Gastrocnemius medialis (tissue), 4 donors: ENCODE results near the gene MGRN1. TPM values are rescaled to one million over a fixed set of nuclear protein-coding genes. Genes with fewer than 3 reads are reported as not detected.

ENCODE experiments used
- ATAC-seq, 2 donors: fragments of 150-250 bp; one replicate each; pipeline ENCODE4 v1.9.1; 2016
- DNase-seq, 2 donors: peaks; one replicate each; pipeline ENCODE4 v3.0.0-alpha.2; 2019
- H3K27ac ChIP-seq, 4 donors: fragments of 200-600 bp; sonication (generic); 1 replicate in 1 of 4; 2 replicates in 3 of 4; pipeline ENCODE4 v1.5.1; 2016 to 2018; ENCODE audit warnings: mild to moderate bottlenecking in 2 of 4, moderate library complexity in 1 of 4
- H3K27me3 ChIP-seq, 3 donors: fragments of 200-600 bp; sonication (generic) in 2 of 3; 1 replicate in 1 of 3; 2 replicates in 2 of 3; pipeline versions ENCODE4 v1.5.1 to v1.6.0; 2016 to 2019; ENCODE audit warnings: mild to moderate bottlenecking in 1 of 3, moderate library complexity in 1 of 3
- H3K36me3 ChIP-seq, 2 donors: fragments of 200-600 bp; sonication (generic) in 1 of 2; one replicate each; pipeline ENCODE4 v1.5.1; 2017 to 2018
- H3K4me1 ChIP-seq, 2 donors: fragments of 200-600 bp; sonication (generic) in 1 of 2; one replicate each; pipeline ENCODE4 v1.5.1; 2016 to 2017; ENCODE audit warnings: mild to moderate bottlenecking in 2 of 2
- H3K4me3 ChIP-seq, 4 donors: fragments of 200-600 bp; sonication (generic) in 3 of 4; 1 replicate in 1 of 4; 2 replicates in 3 of 4; pipeline ENCODE4 v1.5.1; 2016 to 2019; ENCODE audit warnings: mild to moderate bottlenecking in 2 of 4
- H3K9me3 ChIP-seq, 3 donors: fragments of 200-600 bp; sonication (generic) in 2 of 3; 1 replicate in 1 of 3; 2 replicates in 2 of 3; pipeline ENCODE4 v1.5.1; 2016 to 2019
- POLR2A ChIP-seq, 2 donors: fragments of 450-650 bp; IDR thresholded peaks; one replicate each; pipeline ENCODE4 v1.6.1; 2017; ENCODE audit warnings: antibody characterized with exemption in 2 of 2, mild to moderate bottlenecking in 2 of 2, moderate library complexity in 2 of 2
- in situ Hi-C, 4 donors: fragments of 200-750 bp; cut with MboI; loops; one replicate each; pipeline versions ENCODE4 v1.15.0 to v1.8.0; 2017; ENCODE audit warnings: low sequenced_read_pairs in 4 of 4
- intact Hi-C: fragments of 100-400 bp; cut with DNase I; formaldehyde crosslinking; loops from one replicate; pipeline ENCODE4 v1.15.1; 2023; ENCODE audit warnings: low total_unique reads
- total RNA-seq, 4 donors: library from RNA; depleted of rRNA; stranded (reverse); fragments of >200 nt; gene quantifications; one replicate each; pipeline versions ENCODE4 v1.1.0 to v1.2.3, GENCODE V29; 2016
- TF ChIP-seq, protein P1 (sequence below), 5 experiments: fragments of 450-650 bp in 3 of 5; fragments of 200-600 bp in 2 of 5; sonication (generic) in 2 of 5; IDR thresholded peaks in 4 of 5; conservative IDR thresholded peaks in 1 of 5; 1 replicate in 4 of 5; 2 replicates in 1 of 5; pipeline ENCODE4 v1.5.1; 2016 to 2019; ENCODE audit warnings: antibody characterized with exemption in 5 of 5, mild to moderate bottlenecking in 3 of 5, moderate library complexity in 3 of 5

Gene MGRN1
- total RNA-seq, 4 donors from 2014 or later, result 33.8 to 62.9 (median 55.0) TPM

DNA sequence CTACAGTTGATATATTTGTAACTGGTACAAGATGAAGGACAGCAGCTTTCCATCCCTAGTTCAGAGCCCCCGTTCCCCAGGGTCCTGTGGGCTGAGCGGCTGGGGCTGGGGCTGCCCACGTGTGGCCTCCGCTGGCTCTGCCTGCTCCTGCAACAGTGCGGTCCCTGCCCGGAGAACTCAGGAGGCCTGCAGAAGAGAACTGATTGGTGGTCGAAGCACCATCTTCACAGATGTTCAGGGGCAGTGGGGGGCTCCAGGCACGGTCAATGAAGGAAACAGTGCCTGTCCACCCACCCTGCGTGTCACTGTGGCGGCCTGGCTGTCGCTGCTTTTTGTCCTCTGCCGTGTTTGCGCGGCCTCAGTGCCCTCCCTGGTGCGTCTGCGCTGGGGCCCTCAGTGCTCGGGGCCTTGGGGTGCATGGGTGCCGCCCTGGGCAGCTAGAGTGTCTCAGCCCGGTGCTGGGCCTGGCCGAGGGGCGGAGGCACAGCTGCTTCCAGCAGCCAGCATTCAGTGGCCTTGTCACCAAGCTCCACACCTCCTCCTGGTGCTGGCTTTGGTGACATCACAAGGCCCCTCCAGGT lies 64.6 kb downstream of the MGRN1 start:
- intact Hi-C loops (no loop called here), in situ Hi-C loops (no loop called here)
- H3K9me3 ChIP-seq, result no peaks in the 10 kb centered on the region
- ATAC-seq (no peak), DNase-seq (no peak)
- peaks cover 0 to 16% of the 10 kb centered on the region in 2 donors for H3K36me3 ChIP-seq
- TF ChIP-seq, protein P1, sequence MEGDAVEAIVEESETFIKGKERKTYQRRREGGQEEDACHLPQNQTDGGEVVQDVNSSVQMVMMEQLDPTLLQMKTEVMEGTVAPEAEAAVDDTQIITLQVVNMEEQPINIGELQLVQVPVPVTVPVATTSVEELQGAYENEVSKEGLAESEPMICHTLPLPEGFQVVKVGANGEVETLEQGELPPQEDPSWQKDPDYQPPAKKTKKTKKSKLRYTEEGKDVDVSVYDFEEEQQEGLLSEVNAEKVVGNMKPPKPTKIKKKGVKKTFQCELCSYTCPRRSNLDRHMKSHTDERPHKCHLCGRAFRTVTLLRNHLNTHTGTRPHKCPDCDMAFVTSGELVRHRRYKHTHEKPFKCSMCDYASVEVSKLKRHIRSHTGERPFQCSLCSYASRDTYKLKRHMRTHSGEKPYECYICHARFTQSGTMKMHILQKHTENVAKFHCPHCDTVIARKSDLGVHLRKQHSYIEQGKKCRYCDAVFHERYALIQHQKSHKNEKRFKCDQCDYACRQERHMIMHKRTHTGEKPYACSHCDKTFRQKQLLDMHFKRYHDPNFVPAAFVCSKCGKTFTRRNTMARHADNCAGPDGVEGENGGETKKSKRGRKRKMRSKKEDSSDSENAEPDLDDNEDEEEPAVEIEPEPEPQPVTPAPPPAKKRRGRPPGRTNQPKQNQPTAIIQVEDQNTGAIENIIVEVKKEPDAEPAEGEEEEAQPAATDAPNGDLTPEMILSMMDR (IDR thresholded peaks at IDR 0.05 in 4 of 5, conservative IDR thresholded peaks at IDR 0.05 in 1 of 5), result no peak
- TF ChIP-seq POLR2A (IDR thresholded peaks at IDR 0.05), result no peak
- H3K27me3 ChIP-seq, result no peaks in the 10 kb centered on the region
- peaks cover 29 to 30% of the 10 kb centered on the region in 2 donors for H3K4me1 ChIP-seq
- no peak overlapping the region for H3K4me3 ChIP-seq
- peak overlapping the region in 2 of 4 donors; percentile 63 to 83 for H3K27ac ChIP-seq

DNA sequence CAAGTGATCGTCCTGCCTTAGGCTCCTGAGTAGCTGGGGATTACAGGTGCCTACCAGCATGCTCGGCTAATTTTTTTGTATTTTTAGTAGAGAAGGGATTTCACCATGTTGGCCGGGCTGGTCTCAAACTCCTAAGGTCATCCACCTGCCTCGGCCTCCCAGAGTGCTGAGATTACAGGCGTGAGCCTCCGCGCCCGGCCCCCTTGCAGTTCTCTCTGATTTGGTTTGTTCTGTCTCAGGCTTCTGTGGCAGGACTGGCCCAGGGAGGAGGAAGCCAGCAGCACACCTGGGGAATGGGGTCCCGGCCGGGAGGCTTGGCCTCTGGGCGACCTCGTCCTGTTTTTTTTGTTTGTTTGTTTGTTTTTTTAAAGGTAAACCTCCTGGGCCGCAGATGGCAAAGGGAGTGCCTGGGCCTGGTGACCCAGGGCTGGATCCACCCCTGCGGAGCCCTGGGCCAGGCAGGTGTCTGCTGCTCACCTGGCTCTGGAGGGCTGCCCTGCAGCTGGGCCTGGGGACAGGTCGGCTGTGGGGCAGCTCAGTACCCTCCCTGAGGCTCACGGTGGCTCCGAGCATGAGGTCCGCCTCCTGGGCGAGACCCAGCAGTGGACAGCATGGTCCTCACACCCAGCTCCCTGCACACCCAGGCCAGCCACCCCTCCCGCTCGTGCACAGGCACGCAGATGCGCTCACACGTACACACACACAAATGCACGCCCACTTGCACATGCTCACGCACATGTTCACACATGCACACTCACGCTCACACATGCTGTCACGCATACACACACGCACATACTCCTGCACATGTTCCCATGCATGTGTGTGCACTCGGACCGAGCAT lies 65.5 kb downstream of the MGRN1 start:
- peaks cover 0 to 11% of the 10 kb centered on the region in 2 donors for H3K36me3 ChIP-seq
- H3K4me1 ChIP-seq, result peaks cover 25 to 32% of the 10 kb centered on the region in 2 donors
- H3K9me3 ChIP-seq, result no peaks in the 10 kb centered on the region
- DNase-seq, result no peak
- H3K27ac ChIP-seq, result peak overlapping the region in 1 of 4 donors; percentile 83
- H3K4me3 ChIP-seq, result no peak overlapping the region
- TF ChIP-seq, protein P1 (IDR thresholded peaks at IDR 0.05 in 4 of 5, conservative IDR thresholded peaks at IDR 0.05 in 1 of 5), result no peak
- no peak for TF ChIP-seq POLR2A (IDR thresholded peaks at IDR 0.05)
- in situ Hi-C loops, result no loop called here
- no peak for ATAC-seq
- intact Hi-C loops, result no loop called here
- H3K27me3 ChIP-seq, result no peaks in the 10 kb centered on the region

DNA sequence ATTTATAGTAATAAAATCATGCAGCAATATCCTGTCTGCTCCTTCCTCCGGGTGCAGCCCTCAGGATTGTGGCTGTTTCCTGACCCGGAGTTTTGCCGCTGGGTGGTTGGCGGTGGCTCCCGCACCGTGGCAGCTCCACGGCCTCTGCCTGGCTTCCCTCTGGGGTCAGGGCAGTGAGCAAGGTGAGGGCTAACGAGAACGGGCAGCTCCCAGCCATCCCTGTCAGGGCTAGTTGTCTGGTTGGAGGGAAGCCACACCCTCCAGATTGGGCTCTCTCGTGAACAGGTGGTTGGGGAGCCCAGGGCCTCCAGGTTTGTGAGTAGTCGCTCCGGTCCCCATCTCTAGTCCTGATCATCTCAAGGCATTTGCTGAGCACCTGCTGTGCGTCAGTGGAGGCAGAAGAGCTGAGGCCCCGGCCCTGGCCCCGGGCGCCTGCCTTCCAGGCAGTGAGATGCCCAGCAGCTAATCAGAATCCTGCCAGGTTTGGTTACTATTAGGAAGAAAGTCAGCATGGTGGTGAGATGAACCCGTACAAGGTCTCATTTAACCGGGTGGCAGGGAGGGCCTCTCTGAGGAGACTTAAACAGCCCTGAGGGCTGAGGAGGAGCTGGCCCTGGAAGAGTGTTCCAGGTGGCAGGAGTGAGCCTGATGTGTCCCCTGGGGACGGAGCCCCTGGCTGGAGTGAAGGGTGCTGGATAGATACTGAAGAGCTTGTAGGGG lies 66.5 kb downstream of the MGRN1 start:
- intact Hi-C loops, result no loop called here
- Histone ChIP-seq H3K4me3 (no peak overlapping the region), H3K27ac (no peak overlapping the region), H3K4me1 (peaks cover 27 to 32% of the 10 kb centered on the region in 2 donors), H3K27me3 (no peaks in the 10 kb centered on the region), H3K36me3 (peaks cover 0 to 7% of the 10 kb centered on the region in 2 donors), H3K9me3 (no peaks in the 10 kb centered on the region)
- TF ChIP-seq, protein P1 (IDR thresholded peaks at IDR 0.05 in 4 of 5, conservative IDR thresholded peaks at IDR 0.05 in 1 of 5), result no peak
- no peak for TF ChIP-seq POLR2A (IDR thresholded peaks at IDR 0.05)
- no peak for DNase-seq
- in situ Hi-C loops, result no loop called here
- no peak for ATAC-seq

DNA sequence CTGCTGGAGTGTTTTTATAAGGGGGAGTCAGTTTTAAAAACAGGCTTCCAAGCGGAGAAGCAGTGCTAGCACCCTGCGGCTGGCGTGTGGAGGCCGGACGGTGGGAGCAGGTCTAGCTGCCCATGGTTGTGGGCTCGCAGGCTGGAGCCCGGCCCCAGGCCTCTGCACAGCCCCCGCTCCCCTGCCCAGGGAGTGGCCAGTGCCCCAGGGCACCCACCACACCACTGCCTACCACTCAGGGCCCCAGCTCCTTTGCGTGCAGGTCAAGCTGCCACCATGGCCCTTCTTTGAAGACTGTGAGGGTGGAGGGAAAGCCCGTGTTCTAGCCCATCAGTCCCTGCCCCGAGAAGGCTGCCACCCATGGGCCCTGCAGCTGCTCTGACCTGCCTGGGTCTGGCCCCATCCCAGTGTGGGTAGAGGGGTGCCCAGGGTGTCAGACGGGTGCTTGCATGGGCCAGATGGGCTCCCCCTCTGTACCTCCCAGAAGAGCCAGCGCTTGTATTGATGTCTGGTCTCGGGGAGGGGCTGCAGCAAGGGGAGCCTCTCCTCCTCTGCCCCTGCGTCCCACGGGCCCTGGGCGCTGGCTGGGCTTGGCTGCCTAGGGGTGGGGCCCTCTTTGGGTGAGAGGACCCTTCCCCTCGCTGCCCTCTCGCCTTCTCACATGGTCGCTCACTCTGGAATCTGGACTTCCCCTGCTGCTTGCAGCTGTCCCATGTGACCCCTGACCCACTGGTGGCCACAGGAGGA lies 67.2 kb downstream of the MGRN1 start:
- ATAC-seq, result no peak
- Histone ChIP-seq H3K27ac (peak overlapping the region in 1 of 4 donors; percentile 84), H3K4me3 (no peak overlapping the region), H3K9me3 (no peaks in the 10 kb centered on the region), H3K36me3 (peaks cover 0 to 7% of the 10 kb centered on the region in 2 donors), H3K4me1 (peaks cover 27 to 32% of the 10 kb centered on the region in 2 donors), H3K27me3 (no peaks in the 10 kb centered on the region)
- TF ChIP-seq POLR2A (IDR thresholded peaks at IDR 0.05), result no peak
- TF ChIP-seq, protein P1 (IDR thresholded peaks at IDR 0.05 in 4 of 5, conservative IDR thresholded peaks at IDR 0.05 in 1 of 5), result no peak
- intact Hi-C loops (loop anchor here (2.0 kb wide), 2 partner anchors 43 to 265 kb away; partner anchors contain the start of genes ANKS3 and DNAAF8), in situ Hi-C loops (no loop called here)
- no peak for DNase-seq
